Stimulated activated CD8-positive, alpha-beta memory T cell treated with anti-CD3 and anti-CD28 coated beads, Interleukin-7, amount 100 ng/mL, for 4 hours (primary cell): ENCODE results near the gene FGGY.
A peak's percentile ranks its signal among the peaks of the same experiment; 100 is the strongest.
"Not testable (repeated sequence)": the region's sequence is repeated elsewhere in the genome, so short reads cannot be mapped to it uniquely, and the experiment has no call there.

ENCODE experiments used
- DNase-seq, 2 donors: peaks; one replicate each; pipeline ENCODE4 v3.0.0-alpha.2; 2020; ENCODE audit warnings: low read depth in 2 of 2

The FGGY gene

GRCh38 chr1:59732214-59732955, 435.5 kb downstream of the FGGY start:
- DNase-seq: no peak

DNA sequence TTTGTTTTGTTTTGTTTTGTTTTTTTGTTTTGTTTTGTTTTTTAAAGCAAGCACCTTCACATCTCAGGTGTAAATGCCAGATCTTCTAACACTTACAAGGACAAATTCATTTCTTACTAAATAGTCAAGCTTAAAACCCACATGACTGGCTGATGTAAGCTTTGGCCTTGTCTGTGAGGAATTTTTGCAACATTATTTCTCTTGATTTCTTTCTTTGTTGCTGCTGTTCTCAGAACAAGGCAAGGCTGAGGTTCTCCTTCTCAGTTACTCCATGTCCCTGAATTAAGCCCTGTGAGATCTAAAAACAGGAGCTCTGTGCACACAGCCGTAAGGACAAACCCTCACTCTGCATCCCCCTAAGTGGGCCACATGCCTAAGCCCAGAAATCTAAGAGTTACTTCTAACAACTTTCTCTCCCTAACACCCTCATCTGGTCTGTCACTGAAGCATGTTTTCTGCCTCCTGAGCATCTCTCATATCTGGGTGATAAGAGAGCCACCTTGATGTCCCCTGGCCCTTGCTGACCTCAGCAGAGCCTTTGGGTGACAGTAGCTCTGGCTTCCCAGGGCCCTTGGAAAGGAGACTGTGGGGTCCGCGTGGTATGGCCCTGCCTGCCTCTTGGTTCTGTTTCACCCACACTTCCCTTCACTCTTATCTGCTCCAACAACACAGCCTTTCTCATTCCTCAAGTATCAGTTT, 436.7 kb downstream of the FGGY start:
- no peak for DNase-seq

DNA sequence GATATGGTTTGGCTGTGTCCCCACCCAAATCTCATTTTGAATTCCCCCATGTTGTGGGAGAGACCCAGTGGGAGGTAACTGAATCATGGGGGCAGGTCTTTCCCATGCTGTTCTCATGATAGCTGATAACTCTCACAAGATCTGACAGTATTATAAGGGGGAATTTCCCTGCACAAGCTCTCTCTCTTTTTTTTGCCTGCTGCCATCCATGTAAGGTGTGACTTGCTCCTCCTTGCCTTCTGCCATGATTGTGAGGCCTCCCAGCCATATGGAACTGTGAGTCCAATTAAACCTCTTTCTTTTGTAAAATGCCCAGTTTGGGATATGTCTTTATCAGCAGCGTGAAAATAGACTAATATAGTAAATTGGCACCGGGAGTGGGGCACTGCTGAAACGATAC, 439.0 kb downstream of the FGGY start:
- DNase-seq: not testable (repeated sequence)

DNA sequence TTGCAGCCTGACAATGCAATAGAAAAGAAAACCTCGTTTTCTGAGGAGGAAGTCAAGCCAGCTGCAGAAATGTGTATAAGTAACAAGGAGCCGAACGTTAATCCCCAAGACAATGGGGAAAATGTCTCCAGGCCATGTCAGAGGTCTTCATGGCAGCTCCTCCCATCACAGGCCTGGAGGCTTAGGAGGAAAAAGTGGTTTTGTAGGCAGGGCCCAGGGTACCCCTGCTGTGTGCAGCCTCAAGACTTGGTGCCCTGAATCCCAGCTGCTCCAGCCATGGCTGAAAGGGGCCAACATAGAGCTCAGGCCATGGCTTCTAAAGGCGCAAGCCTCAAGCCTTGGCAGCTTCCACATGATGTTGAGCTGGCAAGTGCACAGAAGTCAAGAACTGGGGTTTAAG, 439.9 kb downstream of the FGGY start:
- no peak for DNase-seq

- DNase-seq: no peak
Observed at GRCh38 chr1:59737638-59738037, 440.7 kb downstream of the FGGY start.

DNA sequence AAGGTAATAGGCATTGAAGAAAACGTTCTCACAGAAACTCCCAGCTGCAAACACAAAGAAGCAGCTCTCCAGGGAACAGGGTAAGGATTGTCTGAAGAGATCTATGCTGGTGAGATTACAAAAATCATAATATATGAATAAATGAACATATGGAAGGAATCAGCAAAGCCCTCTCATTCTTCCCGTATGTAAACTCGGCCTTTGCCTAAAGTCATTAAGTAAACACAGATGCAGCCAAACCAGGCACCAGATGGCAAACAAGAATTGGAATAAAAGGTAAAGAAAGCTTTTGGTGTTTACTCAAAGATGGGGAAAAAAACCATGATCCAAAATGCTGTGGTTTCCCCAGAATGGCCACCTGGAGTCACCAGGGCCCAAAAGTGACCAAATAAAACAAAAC, 441.3 kb downstream of the FGGY start:
- no peak for DNase-seq

GRCh38 chr1:59738591-59739015, 441.7 kb downstream of the FGGY start:
- DNase-seq: no peak

- no peak for DNase-seq
Observed at GRCh38 chr1:59739111-59739510, 442.2 kb downstream of the FGGY start.

- DNase-seq: no peak
Observed at GRCh38 chr1:59742526-59742925, 445.6 kb downstream of the FGGY start.

DNA sequence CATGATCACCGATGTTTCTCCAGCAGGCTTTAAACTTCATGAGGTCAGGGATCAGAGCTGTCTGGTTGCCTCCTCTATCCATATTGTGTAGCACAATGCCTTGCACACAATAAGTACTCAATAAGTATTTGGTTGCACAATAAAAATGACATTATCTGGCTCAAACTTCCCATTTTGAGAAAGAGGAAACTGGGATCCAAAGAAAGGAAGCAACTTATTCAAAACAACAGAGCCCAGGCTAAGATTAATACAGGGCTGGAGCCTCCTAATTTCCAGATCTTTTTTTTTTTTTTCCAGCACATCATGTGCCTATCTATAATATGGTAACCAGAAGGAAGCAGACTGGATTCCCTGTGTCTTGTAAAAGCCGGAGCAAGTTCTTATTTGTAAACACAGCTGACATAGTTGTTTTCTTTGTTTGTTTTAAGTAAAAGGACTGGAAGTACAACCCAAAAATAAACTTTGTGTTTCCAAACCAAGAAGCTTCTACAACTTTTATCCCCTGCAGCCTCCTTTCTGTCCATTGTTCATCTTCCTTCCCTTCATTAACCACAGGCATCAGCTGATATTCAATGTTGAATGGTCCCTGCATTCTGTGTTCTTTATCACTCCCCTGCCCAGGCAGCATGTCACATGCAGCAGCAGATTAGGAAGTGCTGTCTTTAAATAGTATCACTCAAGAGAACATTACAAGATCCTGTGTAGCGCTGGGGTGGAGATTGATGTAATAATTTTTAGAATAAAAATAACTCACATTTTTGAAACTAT, 446.6 kb downstream of the FGGY start:
- DNase-seq: no peak

DNA sequence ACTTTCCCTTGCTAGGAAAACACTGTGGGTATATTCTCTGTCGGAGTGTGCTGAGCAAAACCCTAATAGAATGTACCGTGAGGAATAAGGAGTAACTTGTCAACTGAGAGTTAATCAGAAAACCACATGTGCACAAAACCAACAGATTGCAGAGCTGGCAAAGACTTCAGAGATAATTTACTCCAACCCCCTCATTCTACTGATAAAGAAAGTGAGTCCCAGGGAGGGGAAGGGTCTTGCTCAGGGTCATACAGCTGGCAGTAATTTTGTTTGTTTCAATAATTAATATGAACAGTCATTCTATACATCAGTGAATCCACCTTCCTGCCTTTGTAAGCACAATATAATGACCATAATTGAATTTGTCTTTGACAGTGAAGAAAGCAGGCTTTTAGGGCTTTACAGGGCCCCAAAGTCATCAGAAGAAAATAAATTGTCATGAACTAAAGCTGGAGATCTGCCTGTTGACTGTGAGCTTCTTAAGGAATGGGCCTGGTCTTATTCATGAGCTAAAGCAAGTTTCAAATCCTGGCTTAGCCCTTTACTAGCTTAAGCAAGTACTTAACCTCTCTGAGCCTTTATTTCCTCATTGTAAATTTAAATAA, 450.6 kb downstream of the FGGY start:
- DNase-seq: no peak

GRCh38 chr1:59748123-59748522, 451.2 kb downstream of the FGGY start:
- DNase-seq: no peak

DNA sequence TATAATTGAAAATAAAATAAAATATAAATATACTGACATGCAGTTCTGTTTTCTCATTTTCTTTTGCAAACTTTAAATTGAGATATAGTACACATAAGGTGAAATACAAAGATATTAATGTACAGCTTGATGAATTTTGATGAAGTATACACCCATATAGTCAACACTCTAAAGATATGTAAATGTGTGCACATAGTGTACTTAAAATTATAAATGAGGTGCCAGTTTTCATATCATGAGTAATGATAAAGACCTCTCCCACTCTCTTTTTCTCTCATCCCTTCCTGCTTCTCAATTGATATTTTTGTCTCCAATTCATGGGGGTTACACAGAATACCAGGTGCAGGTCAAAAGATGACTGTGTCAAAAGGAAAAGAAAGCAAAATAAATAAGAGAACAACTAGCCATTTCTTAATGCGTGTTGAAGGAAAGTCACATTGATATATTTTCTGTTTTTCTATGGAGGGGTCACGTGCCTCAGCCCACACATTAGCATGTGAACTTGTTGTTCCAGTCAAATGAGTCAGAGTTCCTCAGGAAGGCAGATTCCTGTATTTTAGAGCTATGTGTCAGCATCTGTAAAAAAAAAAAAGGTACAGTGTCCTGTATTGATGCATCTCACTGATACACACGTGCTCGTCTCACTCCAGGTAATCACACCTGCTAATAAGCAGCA, 453.6 kb downstream of the FGGY start:
- DNase-seq: no peak

GRCh38 chr1:59751004-59751395, 454.1 kb downstream of the FGGY start:
- DNase-seq: no peak

DNA sequence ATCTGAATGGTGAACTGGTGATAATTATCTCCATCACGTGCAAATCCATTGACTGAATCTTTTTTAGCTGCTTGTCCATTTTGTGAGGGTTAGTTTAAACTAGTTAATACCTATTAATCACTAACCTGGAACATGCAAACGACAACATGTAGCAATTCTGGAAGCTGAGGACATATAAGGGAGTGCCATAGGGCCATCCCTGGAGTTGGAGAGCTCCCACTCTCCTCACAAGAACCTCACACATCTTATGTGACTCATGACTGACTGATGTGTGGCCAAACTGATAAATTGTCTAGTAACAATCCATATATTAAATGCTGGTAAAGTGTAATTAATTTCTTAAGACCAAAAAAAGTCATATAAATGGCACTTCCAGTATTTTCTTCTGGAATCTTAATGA, 454.9 kb downstream of the FGGY start:
- no peak for DNase-seq

DNA sequence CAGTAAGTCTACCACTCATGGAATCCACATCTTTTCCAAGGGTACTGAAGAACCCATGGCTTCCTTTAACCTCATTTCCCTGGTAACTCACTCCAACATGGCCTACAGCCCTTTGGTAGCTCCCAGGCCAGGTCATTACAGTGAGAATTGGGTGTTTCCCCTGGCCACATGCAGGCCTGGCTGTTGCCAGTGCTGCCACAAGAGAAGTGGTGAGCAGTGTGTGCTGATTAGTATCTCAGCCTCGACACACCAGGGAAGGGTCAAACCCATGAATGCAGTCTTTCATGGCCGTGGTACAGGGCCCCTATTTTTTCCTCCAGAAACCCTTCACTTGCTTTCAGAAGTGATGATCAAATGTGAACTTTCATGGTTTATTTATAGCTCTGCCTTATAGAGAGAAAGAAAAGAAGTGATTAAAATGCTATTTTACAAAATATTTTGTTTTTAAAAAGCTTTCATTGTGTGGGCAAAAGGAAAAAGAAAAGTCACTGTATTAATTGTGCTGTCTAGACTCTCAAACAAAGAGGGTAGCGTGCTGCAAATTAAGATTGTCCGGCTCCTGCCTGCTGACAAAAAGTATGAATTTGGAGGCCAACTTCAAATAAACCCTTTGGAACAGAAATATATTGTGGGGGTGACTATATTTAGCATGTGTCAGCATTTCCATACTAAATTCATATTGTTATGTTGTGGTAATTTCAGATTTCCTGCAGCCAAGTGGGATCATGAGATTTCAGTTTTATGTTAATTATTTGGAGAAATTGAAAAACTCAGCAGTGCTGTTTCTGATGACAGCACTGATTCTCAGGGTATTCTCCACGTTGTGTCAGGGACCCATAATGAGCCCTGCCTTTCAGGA, 455.9 kb downstream of the FGGY start:
- no peak for DNase-seq

DNA sequence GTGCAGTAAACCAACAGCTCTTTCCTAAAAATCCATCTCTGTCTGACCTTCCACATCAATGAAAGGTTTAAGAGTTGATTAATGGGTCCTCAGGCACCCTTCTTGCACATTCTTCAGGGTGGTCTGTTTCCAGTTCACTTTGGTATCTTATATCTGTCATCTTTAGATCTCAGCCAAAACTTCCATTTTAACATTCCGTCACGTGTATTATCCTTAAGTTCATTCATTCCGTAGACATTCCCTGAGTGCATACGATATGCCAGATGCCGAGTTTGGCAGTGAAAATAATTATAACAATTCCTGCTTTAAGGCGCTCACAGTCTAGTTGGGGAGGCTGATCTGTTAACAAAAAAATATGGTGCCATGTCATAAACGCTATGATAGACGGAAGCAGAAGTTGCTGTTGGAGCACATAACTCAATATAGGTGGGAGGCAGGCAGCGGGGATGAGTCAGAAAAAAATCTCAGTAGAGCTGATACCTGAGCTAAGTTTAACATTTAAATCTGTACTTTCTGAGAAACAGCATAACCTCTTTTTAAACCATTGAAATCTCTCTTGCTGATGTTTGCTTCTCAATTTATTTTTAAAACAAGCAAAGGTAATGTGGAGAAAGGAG, 458.3 kb downstream of the FGGY start:
- DNase-seq: no peak

- DNase-seq: no peak
Observed at GRCh38 chr1:59757197-59757747, 460.4 kb downstream of the FGGY start.

GRCh38 chr1:59759156-59759925, 462.4 kb downstream of the FGGY start:
- DNase-seq: peak; percentile 39 to 43
